ENCODE data around the gene VWA5B1.

The VWA5B1 gene

GRCh38 chr1:20400341-20401177 is 109.9 kb downstream of the VWA5B1 start:
- no peak for TF ChIP-seq CTCF (IDR thresholded peaks at IDR 0.05; ENCODE audit: low read depth, low read length, missing control alignments)
- no peak for DNase-seq (ENCODE audit: low read depth)

GRCh38 chr1:20401405-20402010 is 110.8 kb downstream of the VWA5B1 start:
- in situ Hi-C loops (cut with HindIII; ENCODE audit: low sequenced_read_pairs) = loop anchor here (5.0 kb wide), 1 partner anchor 36 kb away; no protein-coding TSS in a partner anchor

More at GRCh38 chr1:20400341-20401177, 109.9 kb downstream of the VWA5B1 start:
- in situ Hi-C loops (cut with HindIII; ENCODE audit: low sequenced_read_pairs) = loop anchor here (5.0 kb wide), 1 partner anchor 37 kb away; no protein-coding TSS in a partner anchor
- H3K4me3 ChIP-seq (ENCODE audit: low read depth, low read length) = no peak overlapping the region

GRCh38 chr1:20402585-20403422 is 112.1 kb downstream of the VWA5B1 start:
- no peak overlapping the region for H3K4me3 ChIP-seq (ENCODE audit: low read depth, low read length)
- in situ Hi-C loops (cut with HindIII; ENCODE audit: low sequenced_read_pairs) = loop anchor here (5.0 kb wide), 1 partner anchor 34 kb away; no protein-coding TSS in a partner anchor
- DNase-seq (ENCODE audit: low read depth) = no peak
- TF ChIP-seq CTCF (IDR thresholded peaks at IDR 0.05; ENCODE audit: low read depth, low read length, missing control alignments) = no peak

More at GRCh38 chr1:20401405-20402010, 110.8 kb downstream of the VWA5B1 start:
- no peak for TF ChIP-seq CTCF (IDR thresholded peaks at IDR 0.05; ENCODE audit: low read depth, low read length, missing control alignments)
- H3K4me3 ChIP-seq (ENCODE audit: low read depth, low read length) = no peak overlapping the region
- DNase-seq (ENCODE audit: low read depth) = no peak

- no peak for DNase-seq (ENCODE audit: low read depth)
- no peak for TF ChIP-seq CTCF (IDR thresholded peaks at IDR 0.05; ENCODE audit: low read depth, low read length, missing control alignments)
- no peak overlapping the region for H3K4me3 ChIP-seq (ENCODE audit: low read depth, low read length)
- in situ Hi-C loops (cut with HindIII; ENCODE audit: low sequenced_read_pairs) = loop anchor here (5.0 kb wide), 1 partner anchor 34 kb away; no protein-coding TSS in a partner anchor
Observed at GRCh38 chr1:20403423-20404145, 112.9 kb downstream of the VWA5B1 start.

GRCh38 chr1:20404466-20404865 is 113.8 kb downstream of the VWA5B1 start:
- no peak for TF ChIP-seq CTCF (IDR thresholded peaks at IDR 0.05; ENCODE audit: low read depth, low read length, missing control alignments)
- DNase-seq (ENCODE audit: low read depth) = no peak
- no peak overlapping the region for H3K4me3 ChIP-seq (ENCODE audit: low read depth, low read length)
- in situ Hi-C loops (cut with HindIII; ENCODE audit: low sequenced_read_pairs) = loop anchor here (5.0 kb wide), 1 partner anchor 33 kb away; no protein-coding TSS in a partner anchor

Data from astrocyte of the cerebellum (primary cell).